ENCODE results near the gene OCA2. TPM values are rescaled to one million over a fixed set of nuclear protein-coding genes. Genes with fewer than 3 reads are reported as not detected.

OCA2 gene
- total RNA-seq, 4 donors from 2014 or later: 0.19 to 1.1 TPM; not detected in 2

- TF ChIP-seq CTCF (IDR thresholded peaks at IDR 0.05): no peak
- DNase-seq (ENCODE audit: low spot score) (no peak), ATAC-seq (ENCODE audit: low FRiP score) (no peak)
These were observed 14.4 kb upstream of the OCA2 start for GRCh38 chr15:28113394-28114113.

- TF ChIP-seq CTCF (IDR thresholded peaks at IDR 0.05): no peak
- ATAC-seq (ENCODE audit: low FRiP score) (no peak), DNase-seq (ENCODE audit: low spot score) (no peak)
These were observed 13.8 kb upstream of the OCA2 start for GRCh38 chr15:28112962-28113361.

- DNase-seq (ENCODE audit: low spot score) (no peak), ATAC-seq (ENCODE audit: low FRiP score) (no peak)
- TF ChIP-seq CTCF (IDR thresholded peaks at IDR 0.05): no peak
These were observed 13.1 kb upstream of the OCA2 start for GRCh38 chr15:28112101-28112760.

GRCh38 chr15:28111543-28111942, 12.4 kb upstream of the OCA2 start:
- ATAC-seq (ENCODE audit: low FRiP score) (no peak), DNase-seq (ENCODE audit: low spot score) (no peak)
- no peak for TF ChIP-seq CTCF (IDR thresholded peaks at IDR 0.05)

GRCh38 chr15:28110481-28110881, 11.4 kb upstream of the OCA2 start:
- ATAC-seq (ENCODE audit: low FRiP score): no peak
- DNase-seq (ENCODE audit: low spot score): no peak
- no peak for TF ChIP-seq CTCF (IDR thresholded peaks at IDR 0.05)

GRCh38 chr15:28109626-28110455, 10.7 kb upstream of the OCA2 start:
- TF ChIP-seq CTCF (IDR thresholded peaks at IDR 0.05): no peak
- ATAC-seq (ENCODE audit: low FRiP score) (no peak), DNase-seq (ENCODE audit: low spot score) (no peak)

Data from omental fat pad (tissue), 4 donors.